ENCODE measurements around the gene CMTM8. TPM values are rescaled to one million over a fixed set of nuclear protein-coding genes. Genes with fewer than 3 reads are reported as not detected.

CMTM8 gene
- total RNA-seq, 1 donor from 2014 or later = 4.7 TPM

DNA sequence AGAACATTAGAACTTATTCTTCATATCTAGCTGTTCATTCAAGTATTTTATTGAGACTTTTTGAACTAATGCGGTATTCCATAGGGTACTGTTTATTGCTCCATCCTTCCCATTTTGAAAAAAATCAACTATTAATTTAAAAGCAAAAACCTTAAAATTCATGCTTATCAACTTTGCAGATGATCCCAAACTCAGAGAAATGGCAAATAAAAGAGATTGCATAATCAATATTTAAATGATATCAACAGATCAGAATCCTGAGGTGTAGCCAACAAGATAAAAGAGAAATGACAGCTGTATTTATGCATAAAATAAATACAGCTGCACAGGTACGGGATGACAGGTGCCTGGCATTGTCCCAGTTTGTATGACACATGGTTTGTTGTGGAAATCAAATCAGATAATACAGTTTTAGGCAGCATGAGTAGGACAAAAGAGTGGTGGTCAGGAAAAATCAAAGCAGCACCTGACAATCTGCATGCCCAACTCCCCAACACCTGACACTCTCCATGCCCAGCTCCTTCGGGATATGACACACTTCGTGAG is 42.4 kb upstream of the CMTM8 start:
- no peak overlapping the region for H3K27ac ChIP-seq
- TF ChIP-seq POLR2A (IDR thresholded peaks at IDR 0.05) (no peak), POLR2AphosphoS5 (IDR thresholded peaks at IDR 0.05; ENCODE audit: insufficient read depth in 1 of 2, low read depth in 1 of 2) (no peak)
- TF ChIP-seq, protein P1, sequence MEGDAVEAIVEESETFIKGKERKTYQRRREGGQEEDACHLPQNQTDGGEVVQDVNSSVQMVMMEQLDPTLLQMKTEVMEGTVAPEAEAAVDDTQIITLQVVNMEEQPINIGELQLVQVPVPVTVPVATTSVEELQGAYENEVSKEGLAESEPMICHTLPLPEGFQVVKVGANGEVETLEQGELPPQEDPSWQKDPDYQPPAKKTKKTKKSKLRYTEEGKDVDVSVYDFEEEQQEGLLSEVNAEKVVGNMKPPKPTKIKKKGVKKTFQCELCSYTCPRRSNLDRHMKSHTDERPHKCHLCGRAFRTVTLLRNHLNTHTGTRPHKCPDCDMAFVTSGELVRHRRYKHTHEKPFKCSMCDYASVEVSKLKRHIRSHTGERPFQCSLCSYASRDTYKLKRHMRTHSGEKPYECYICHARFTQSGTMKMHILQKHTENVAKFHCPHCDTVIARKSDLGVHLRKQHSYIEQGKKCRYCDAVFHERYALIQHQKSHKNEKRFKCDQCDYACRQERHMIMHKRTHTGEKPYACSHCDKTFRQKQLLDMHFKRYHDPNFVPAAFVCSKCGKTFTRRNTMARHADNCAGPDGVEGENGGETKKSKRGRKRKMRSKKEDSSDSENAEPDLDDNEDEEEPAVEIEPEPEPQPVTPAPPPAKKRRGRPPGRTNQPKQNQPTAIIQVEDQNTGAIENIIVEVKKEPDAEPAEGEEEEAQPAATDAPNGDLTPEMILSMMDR (IDR thresholded peaks at IDR 0.05) = no peak
- H3K9me3 ChIP-seq = no peaks in the 10 kb centered on the region
- H3K36me3 ChIP-seq = no peaks in the 10 kb centered on the region
- no peaks in the 10 kb centered on the region for H3K4me1 ChIP-seq
- H3K27me3 ChIP-seq = no peaks in the 10 kb centered on the region
- no peak for DNase-seq (ENCODE audit: extremely low spot score in 2 of 2)
- intact Hi-C loops (cut with DNase I) = no loop called here
- no peak overlapping the region for H3K4me3 ChIP-seq

DNA sequence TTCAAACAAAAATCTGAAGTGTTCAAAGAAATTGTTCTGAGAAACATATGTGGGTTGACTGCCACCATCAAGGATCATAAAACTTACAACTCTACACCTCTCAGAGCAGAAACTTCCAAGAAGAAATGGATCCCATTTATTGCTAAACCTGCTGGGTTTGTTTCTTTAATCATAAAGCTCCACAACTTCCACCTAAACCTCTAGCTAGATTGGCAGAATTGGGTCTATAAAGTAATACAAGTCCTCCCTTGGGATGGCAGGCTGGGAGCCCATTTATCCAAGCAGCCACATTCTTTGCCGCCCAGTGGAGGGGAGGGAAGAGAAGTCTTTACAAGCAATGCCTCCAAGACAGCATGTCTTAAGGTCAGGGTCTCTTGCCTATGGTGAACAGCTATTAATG is 40.5 kb upstream of the CMTM8 start:
- DNase-seq (ENCODE audit: extremely low spot score in 2 of 2) = no peak
- TF ChIP-seq POLR2AphosphoS5 (IDR thresholded peaks at IDR 0.05; ENCODE audit: insufficient read depth in 1 of 2, low read depth in 1 of 2) (no peak), POLR2A (IDR thresholded peaks at IDR 0.05) (no peak)
- TF ChIP-seq, protein P1 (IDR thresholded peaks at IDR 0.05) = no peak
- intact Hi-C loops (cut with DNase I) = no loop called here

DNA sequence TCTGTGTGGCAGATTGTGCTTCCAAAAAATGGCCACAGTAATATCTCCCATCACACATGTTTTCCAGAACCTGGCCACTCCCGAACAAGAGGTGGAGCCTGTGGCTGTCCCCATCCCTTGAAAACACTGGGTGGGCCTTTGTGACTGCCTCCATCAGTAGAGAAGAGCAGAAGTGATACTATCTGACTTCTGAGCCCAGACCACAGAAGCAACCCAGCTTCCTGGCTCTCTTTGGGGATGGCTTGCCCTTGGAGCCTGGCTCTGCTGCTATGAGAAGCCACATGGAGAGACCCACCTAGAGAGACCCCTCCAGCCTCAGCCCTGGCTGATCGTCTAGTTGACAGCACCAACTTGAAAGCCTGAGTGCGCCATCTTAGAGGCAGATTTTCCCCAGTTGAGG is 39.8 kb upstream of the CMTM8 start:
- no peaks in the 10 kb centered on the region for H3K4me1 ChIP-seq
- no peaks in the 10 kb centered on the region for H3K9me3 ChIP-seq
- H3K27me3 ChIP-seq = no peaks in the 10 kb centered on the region
- no peak for TF ChIP-seq POLR2A (IDR thresholded peaks at IDR 0.05)
- no peak overlapping the region for H3K27ac ChIP-seq
- no peaks in the 10 kb centered on the region for H3K36me3 ChIP-seq
- H3K4me3 ChIP-seq = no peak overlapping the region
- intact Hi-C loops (cut with DNase I) = no loop called here
- DNase-seq (ENCODE audit: extremely low spot score in 2 of 2) = no peak

More for the DNA sequence above, 40.5 kb upstream of the CMTM8 start:
- no peaks in the 10 kb centered on the region for H3K4me1 ChIP-seq
- H3K27me3 ChIP-seq = no peaks in the 10 kb centered on the region
- H3K9me3 ChIP-seq = no peaks in the 10 kb centered on the region
- no peak overlapping the region for H3K27ac ChIP-seq
- H3K36me3 ChIP-seq = no peaks in the 10 kb centered on the region
- no peak overlapping the region for H3K4me3 ChIP-seq

DNA sequence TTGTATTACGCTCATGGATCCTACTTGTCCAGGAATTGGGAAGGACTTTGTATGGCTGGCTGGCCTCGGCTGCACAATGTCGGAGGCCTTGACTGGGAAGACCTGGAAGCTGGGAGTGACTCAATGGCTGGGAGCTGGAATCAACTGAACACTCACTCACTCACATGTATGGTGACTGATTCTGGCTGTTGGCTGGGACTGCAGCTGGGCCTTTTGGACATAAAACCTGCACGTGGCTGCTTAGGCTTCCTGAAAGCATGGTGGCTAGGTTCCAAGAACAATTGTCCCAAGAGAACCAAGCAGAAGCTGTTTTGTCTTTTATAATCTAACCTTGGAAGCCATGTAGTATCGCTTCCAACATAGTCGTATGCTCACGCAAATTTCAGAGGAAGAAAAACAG is 38.0 kb upstream of the CMTM8 start:
- H3K27me3 ChIP-seq = no peaks in the 10 kb centered on the region
- H3K9me3 ChIP-seq = no peaks in the 10 kb centered on the region
- no peak overlapping the region for H3K4me3 ChIP-seq
- intact Hi-C loops (cut with DNase I) = no loop called here
- H3K27ac ChIP-seq = no peak overlapping the region
- no peaks in the 10 kb centered on the region for H3K36me3 ChIP-seq
- no peak for DNase-seq (ENCODE audit: extremely low spot score in 2 of 2)
- no peaks in the 10 kb centered on the region for H3K4me1 ChIP-seq
- TF ChIP-seq POLR2A (IDR thresholded peaks at IDR 0.05) = no peak
- TF ChIP-seq, protein P1 (IDR thresholded peaks at IDR 0.05) = no peak
- no peak for TF ChIP-seq POLR2AphosphoS5 (IDR thresholded peaks at IDR 0.05; ENCODE audit: insufficient read depth in 1 of 2, low read depth in 1 of 2)

DNA sequence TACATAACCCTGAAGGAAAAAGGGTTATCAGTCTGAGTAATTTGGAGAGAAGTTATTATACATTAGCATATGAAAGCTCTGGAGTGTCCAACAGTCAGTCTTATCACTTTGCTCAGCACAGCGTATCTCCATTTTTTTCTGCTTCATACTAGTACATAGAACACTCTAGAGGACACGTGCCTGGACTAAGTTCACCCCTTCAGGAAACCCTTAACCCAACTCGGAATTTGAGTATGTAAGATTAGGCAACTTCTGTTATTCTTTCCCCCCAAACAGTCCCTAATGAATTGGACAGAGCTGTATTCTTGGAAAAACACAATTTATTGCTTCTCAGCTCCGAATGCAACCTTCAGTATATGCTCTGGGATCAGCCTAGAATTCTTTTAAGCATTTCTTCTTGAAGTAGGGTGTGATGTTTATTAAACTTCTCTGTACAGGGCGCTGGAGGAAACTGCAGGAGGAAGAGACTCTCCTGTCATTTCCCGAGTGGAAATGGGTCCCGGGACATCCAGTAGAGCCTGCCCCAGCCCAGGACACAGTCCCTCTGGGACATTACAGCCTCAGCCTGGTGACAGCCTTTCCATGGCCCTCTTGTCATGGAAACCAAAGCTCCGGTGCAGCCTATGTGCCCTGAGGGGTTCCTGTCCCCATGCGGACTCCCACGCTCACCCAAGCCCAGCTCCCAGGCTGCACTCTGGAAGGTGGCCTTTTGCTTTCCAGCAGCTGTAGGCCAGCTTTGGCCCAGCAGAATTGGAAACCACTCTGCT is 37.3 kb upstream of the CMTM8 start:
- Histone ChIP-seq H3K4me3 (no peak overlapping the region), H3K27me3 (no peaks in the 10 kb centered on the region), H3K9me3 (no peaks in the 10 kb centered on the region), H3K27ac (no peak overlapping the region), H3K4me1 (no peaks in the 10 kb centered on the region), H3K36me3 (no peaks in the 10 kb centered on the region)
- TF ChIP-seq, protein P1 (IDR thresholded peaks at IDR 0.05) = no peak
- TF ChIP-seq POLR2AphosphoS5 (IDR thresholded peaks at IDR 0.05; ENCODE audit: insufficient read depth in 1 of 2, low read depth in 1 of 2) (no peak), POLR2A (IDR thresholded peaks at IDR 0.05) (no peak)
- intact Hi-C loops (cut with DNase I) = no loop called here
- no peak for DNase-seq (ENCODE audit: extremely low spot score in 2 of 2)
